GM12892 (cell line): ENCODE data around the gene PEX7.

Experiments used
- POLR2A ChIP-seq: IDR thresholded peaks from 2 replicates; pipeline ENCODE4 v1.6.1; 2011; ENCODE audit warnings: low read depth, low read length, control low read depth
- POLR2AphosphoS5 ChIP-seq: IDR thresholded peaks from 2 replicates; pipeline ENCODE4 v1.6.1; 2011; ENCODE audit warnings: low read depth, low read length, control low read depth
- TAF1 ChIP-seq: IDR thresholded peaks from 2 replicates; pipeline ENCODE4 v1.6.1; 2011; ENCODE audit warnings: low read depth, mild to moderate bottlenecking, control low read depth, low read length, borderline replicate concordance

DNA sequence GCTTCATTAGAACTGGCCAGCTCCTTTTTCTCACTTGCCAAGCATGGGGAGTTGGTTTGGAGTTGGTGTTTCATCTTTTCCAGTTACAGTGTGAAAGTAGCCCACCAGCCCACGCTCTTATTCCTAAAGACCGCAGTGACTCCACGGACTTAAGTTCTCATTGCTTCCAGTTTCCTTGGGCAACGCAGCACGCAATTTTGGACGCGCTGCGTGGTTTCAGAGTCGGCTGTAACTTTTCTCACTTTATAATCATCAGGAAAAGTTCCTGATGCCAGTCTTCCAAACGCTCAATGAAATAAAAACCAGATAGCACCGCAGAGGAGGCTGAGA, 381 bp upstream of the PEX7 start:
- no peak for TF ChIP-seq POLR2AphosphoS5
- TF ChIP-seq POLR2A = no peak
- TF ChIP-seq TAF1 = no peak
